Iris pigment epithelial cell (primary cell): ENCODE data around the gene SIRT6.
A peak's percentile ranks its signal among the peaks of the same experiment; 100 is the strongest.
"Not testable (repeated sequence)": the region's sequence is repeated elsewhere in the genome, so short reads cannot be mapped to it uniquely, and the experiment has no call there.

Experiments used
- DNase-seq: peaks from one replicate; pipeline ENCODE4 v3.0.0-alpha.2; 2011; ENCODE audit warnings: low read depth

The SIRT6 gene

DNA sequence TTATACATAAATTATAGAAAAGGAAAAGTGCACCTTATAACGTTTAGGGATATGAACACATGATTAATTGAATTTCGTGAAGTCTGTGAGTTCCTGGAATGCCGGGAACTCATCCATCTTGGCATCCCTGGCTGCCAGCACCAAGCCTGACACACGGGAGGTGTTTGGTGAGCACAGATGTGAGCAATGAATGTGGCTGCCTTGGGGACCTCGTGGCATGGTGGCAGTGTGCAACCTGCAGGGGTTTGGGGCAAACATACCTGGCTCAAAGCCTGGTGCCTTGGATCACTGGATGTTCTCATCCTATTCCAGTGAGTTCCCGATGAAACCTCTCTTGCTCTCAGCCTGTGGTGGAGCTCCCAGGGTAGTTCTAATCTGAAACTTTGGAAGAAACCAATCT is 48.0 kb downstream of the SIRT6 start:
- no peak for DNase-seq

GRCh38 chr19:4130744-4131438 is 51.5 kb downstream of the SIRT6 start:
- DNase-seq = peak; percentile 85

DNA sequence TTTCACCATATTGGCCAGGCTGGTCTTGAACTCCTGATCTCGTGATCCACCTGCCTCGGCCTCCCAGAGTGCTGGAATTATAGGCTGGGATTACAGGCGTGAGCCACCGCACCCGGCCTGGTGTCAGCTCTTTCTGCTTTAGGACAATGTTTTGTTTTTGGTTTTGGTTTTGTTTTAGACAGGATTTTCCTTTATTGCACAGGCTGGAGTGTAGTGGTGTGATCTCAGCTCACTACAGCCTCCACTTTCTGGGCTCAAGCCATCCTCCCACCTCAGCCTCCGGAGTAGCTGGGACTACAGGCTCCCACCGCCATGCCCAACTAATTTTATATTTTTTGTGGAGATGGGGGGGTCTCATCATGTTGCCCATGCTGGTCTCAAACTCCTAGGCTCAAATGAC is 53.3 kb downstream of the SIRT6 start:
- DNase-seq = not testable (repeated sequence)

- not testable (repeated sequence) for DNase-seq
Measured at GRCh38 chr19:4127322-4127721, 55.0 kb downstream of the SIRT6 start.

DNA sequence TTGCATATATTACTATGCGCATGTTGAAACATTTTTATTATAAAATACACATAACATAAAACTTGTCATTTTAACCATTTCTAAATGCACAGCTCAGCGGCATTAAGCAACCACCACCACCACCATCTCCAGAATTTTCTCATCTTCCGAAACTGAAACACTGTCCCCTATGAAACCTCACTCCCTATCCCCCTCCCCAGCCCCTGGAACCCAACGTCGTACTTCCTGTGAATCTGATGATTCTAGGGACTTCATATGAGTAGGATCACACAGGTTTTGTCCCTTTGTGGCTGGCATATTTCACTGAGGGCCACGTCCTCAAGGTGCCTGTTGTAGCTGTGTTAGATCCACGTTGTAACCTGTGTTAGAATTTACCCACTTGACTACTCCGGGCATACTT is 57.7 kb downstream of the SIRT6 start:
- no peak for DNase-seq
